ENCODE results near the gene PID1.

DNA sequence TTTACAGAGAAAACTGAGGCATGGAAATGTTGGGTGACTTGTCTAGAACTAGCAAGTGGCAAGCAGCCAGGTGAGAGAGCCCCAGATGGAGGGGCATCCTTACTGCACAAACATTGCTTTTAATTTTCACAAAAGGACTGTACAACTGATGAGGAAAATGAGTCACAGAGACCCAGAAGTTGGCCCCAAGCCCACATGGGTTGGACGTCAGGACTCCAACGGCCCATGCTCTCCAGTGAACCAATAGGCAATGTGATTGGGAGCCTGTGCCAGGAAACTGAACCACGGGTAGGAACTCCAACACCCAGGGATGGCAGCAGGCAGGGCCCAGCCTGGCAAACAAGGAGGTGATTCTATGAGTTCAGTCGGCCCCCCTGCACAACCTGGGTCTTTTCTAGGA, 50.8 kb downstream of the PID1 start:
- TF ChIP-seq CTCF (conservative IDR thresholded peaks at IDR 0.05) (no peak), EZH2 (IDR thresholded peaks at IDR 0.05; ENCODE audit: low read depth) (no peak)

Measured in PC-9 (cell line).